HG02943 (cell line): ENCODE data around the gene ATP8B3.

Experiments used
- ATAC-seq: cut with Tn5 transposase; IDR thresholded peaks from one replicate; pipeline ENCODE4 v1.9.1; 2021; ENCODE audit warnings: mild to moderate bottlenecking, low read depth, moderate library complexity; ENCODE audit not compliant: unreplicated experiment

ATP8B3 gene

GRCh38 chr19:1760020-1760419, 52.1 kb downstream of the ATP8B3 start:
- ATAC-seq = no peak

- no peak for ATAC-seq
These were observed 52.8 kb downstream of the ATP8B3 start for GRCh38 chr19:1758959-1759903.

- ATAC-seq = no peak
These were observed 53.9 kb downstream of the ATP8B3 start for GRCh38 chr19:1758231-1758577.

- no peak for ATAC-seq
These were observed 54.4 kb downstream of the ATP8B3 start for GRCh38 chr19:1757468-1758230.

- ATAC-seq = no peak
These were observed 55.2 kb downstream of the ATP8B3 start for GRCh38 chr19:1756705-1757465.

GRCh38 chr19:1756264-1756663, 55.8 kb downstream of the ATP8B3 start:
- ATAC-seq = no peak

GRCh38 chr19:1755467-1756171, 56.5 kb downstream of the ATP8B3 start:
- ATAC-seq = no peak

GRCh38 chr19:1754636-1755466, 57.2 kb downstream of the ATP8B3 start:
- ATAC-seq = no peak

- ATAC-seq = no peak
These were observed 57.9 kb downstream of the ATP8B3 start for GRCh38 chr19:1754018-1754635.

GRCh38 chr19:1752757-1753728, 59.0 kb downstream of the ATP8B3 start, which contains the start of gene ONECUT3:
TSS of gene ONECUT3 (plus strand) at chr19:1753506. CDS start at chr19:1753663, 157 bp downstream.
- ATAC-seq = no peak

- ATAC-seq = no peak
These were observed 59.9 kb downstream of the ATP8B3 start for GRCh38 chr19:1752009-1752756.

GRCh38 chr19:1751367-1752008, 60.6 kb downstream of the ATP8B3 start:
- no peak for ATAC-seq

- no peak for ATAC-seq
These were observed 61.6 kb downstream of the ATP8B3 start for GRCh38 chr19:1750343-1751021.

GRCh38 chr19:1749373-1750342, 62.4 kb downstream of the ATP8B3 start:
- no peak for ATAC-seq

GRCh38 chr19:1748873-1749341, 63.2 kb downstream of the ATP8B3 start:
- no peak for ATAC-seq
